PC-9 (cell line): Measurements from ENCODE around the gene MMP25. TPM values are rescaled to one million over a fixed set of nuclear protein-coding genes. Genes with fewer than 3 reads are reported as not detected.

ENCODE experiments used
- BruUV-seq: library from RNA; stranded (reverse); fragments of 400-500 nt; replicated peaks from 2 replicates; lab custom pipeline; 2021; lab: Mats Ljungman, UMichigan
- CTCF ChIA-PET: fragments of 300-600 bp; sonication (Branson Sonifier 250); formaldehyde crosslinking; loops from one replicate; lab custom pipeline; 2022; ENCODE audit warnings: antibody characterized with exemption; lab: Charles Lee
- POLR2A ChIA-PET: fragments of 300-600 bp; sonication (Branson Sonifier 250); formaldehyde crosslinking; loops from one replicate; lab custom pipeline; 2022; ENCODE audit warnings: antibody characterized with exemption; ENCODE audit not compliant: unreplicated experiment; lab: Charles Lee
- DNase-seq, 2 experiments: peaks; one replicate each; pipeline versions ENCODE4 v3.0.0 to v3.0.0-alpha.2; 2015 to 2022; ENCODE audit warnings: mixed read lengths in 1 of 2
- H2AFZ ChIP-seq: fragments of 200-600 bp; sonication (generic); 2 replicates; pipeline ENCODE4 v1.8.1; 2017; ENCODE audit warnings: antibody characterized with exemption
- H3F3A ChIP-seq: fragments of 200-600 bp; sonication (generic); 2 replicates; pipeline ENCODE4 v1.8.1; 2017; ENCODE audit warnings: antibody characterized with exemption, mild to moderate bottlenecking, low read depth; ENCODE audit not compliant: insufficient read depth
- H3K27ac ChIP-seq: fragments of 200-600 bp; sonication (generic); 2 replicates; pipeline ENCODE4 v1.6.1; 2016; ENCODE audit warnings: mixed run types
- H3K27me3 ChIP-seq: fragments of 200-600 bp; sonication (generic); 2 replicates; pipeline ENCODE4 v1.6.1; 2016; ENCODE audit warnings: low read depth, mixed run types; ENCODE audit not compliant: insufficient read depth
- H3K36me3 ChIP-seq: fragments of 200-600 bp; sonication (generic); 2 replicates; pipeline ENCODE4 v1.6.1; 2016; ENCODE audit warnings: low read depth, mixed run types
- H3K4me1 ChIP-seq: fragments of 200-600 bp; sonication (generic); replicated peaks from 2 replicates; pipeline ENCODE4 v1.6.1; 2016; ENCODE audit warnings: mixed run types; ENCODE audit not compliant: insufficient read depth
- H3K4me2 ChIP-seq: fragments of 200-600 bp; sonication (generic); 2 replicates; pipeline ENCODE4 v1.6.1; 2017; ENCODE audit warnings: mixed run types
- H3K4me3 ChIP-seq: fragments of 200-600 bp; sonication (generic); 2 replicates; pipeline ENCODE4 v1.6.1; 2016; ENCODE audit warnings: mixed run types
- H3K79me2 ChIP-seq: fragments of 200-600 bp; sonication (generic); 2 replicates; pipeline ENCODE4 v1.6.1; 2017; ENCODE audit warnings: low read depth, mixed run types
- H3K9me2 ChIP-seq: fragments of 200-600 bp; sonication (generic); 2 replicates; pipeline ENCODE4 v1.8.1; 2017; ENCODE audit warnings: mild to moderate bottlenecking; ENCODE audit not compliant: insufficient read depth
- H3K9me3 ChIP-seq: fragments of 200-600 bp; sonication (generic); 2 replicates; pipeline ENCODE4 v1.8.1; 2016; ENCODE audit warnings: low read depth; ENCODE audit not compliant: insufficient read depth
- H4K20me1 ChIP-seq: fragments of 200-600 bp; sonication (generic); 2 replicates; pipeline ENCODE4 v1.8.1; 2017; ENCODE audit not compliant: insufficient read depth
- EZH2 ChIP-seq: fragments of 200-600 bp; sonication (generic); IDR thresholded peaks from 2 replicates; pipeline ENCODE4 v1.8.0; 2017; ENCODE audit warnings: antibody characterized with exemption, low read depth
- intact Hi-C: fragments of 100-400 bp; cut with micrococcal nuclease; formaldehyde crosslinking; loops from one replicate; pipeline ENCODE4 v1.10.0; 2022; ENCODE audit not compliant: unreplicated experiment
- total RNA-seq: library from RNA; stranded (reverse); gene quantifications from 2 replicates; pipeline ENCODE4 v1.2.3, GENCODE V29; 2021
- TF ChIP-seq, protein P1 (sequence below): fragments of 200-600 bp; sonication (generic); conservative IDR thresholded peaks from 2 replicates; pipeline ENCODE4 v1.6.1; 2017; ENCODE audit warnings: mixed run types, antibody characterized with exemption, mild to moderate bottlenecking, moderate library complexity

MMP25 gene
- total RNA-seq, 1 experiment from 2014 or later, result 0.83 TPM

DNA sequence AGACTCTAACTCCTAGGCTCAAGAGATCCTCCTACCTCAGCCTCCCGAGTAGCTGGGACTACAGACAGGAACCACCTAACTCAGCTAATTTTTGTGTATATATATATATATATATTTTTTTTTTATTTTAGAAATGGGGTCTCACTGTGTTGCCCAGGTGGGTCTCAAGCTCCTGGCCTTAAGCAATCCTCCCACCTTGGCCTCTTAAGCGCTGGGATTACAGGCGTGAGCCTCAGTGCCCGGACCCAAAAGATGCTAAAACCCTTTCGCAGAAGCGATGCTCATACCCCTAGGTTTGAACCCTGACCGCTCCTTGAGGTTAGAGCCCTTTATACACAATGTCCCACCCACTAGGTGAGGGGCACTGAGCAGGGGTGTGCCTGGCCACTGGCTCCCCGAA is 35.9 kb upstream of the MMP25 start:
- Histone ChIP-seq H3K36me3 (no peaks in the 10 kb centered on the region), H2AFZ (no peak overlapping the region), H3F3A (peaks cover 73% of the 10 kb centered on the region), H3K4me1 (peaks cover 95% of the 10 kb centered on the region), H3K27ac (peak overlapping the region; percentile 67), H3K9me3 (no peaks in the 10 kb centered on the region), H3K9me2 (no peaks in the 10 kb centered on the region), H3K79me2 (peaks cover 19% of the 10 kb centered on the region), H3K4me3 (0 out of 2 replicates have a peak overlapping the region, but pooled peaks have one; percentile 18), H4K20me1 (no peaks in the 10 kb centered on the region), H3K27me3 (no peaks in the 10 kb centered on the region), H3K4me2 (peak overlapping the region; percentile 72)
- DNase-seq, result no peak
- intact Hi-C loops, result loop anchor here (1.0 kb wide), 1 partner anchor 10 kb away; the partner anchor contains the start of gene TNFRSF12A
- no peak for TF ChIP-seq EZH2
- TF ChIP-seq, protein P1, sequence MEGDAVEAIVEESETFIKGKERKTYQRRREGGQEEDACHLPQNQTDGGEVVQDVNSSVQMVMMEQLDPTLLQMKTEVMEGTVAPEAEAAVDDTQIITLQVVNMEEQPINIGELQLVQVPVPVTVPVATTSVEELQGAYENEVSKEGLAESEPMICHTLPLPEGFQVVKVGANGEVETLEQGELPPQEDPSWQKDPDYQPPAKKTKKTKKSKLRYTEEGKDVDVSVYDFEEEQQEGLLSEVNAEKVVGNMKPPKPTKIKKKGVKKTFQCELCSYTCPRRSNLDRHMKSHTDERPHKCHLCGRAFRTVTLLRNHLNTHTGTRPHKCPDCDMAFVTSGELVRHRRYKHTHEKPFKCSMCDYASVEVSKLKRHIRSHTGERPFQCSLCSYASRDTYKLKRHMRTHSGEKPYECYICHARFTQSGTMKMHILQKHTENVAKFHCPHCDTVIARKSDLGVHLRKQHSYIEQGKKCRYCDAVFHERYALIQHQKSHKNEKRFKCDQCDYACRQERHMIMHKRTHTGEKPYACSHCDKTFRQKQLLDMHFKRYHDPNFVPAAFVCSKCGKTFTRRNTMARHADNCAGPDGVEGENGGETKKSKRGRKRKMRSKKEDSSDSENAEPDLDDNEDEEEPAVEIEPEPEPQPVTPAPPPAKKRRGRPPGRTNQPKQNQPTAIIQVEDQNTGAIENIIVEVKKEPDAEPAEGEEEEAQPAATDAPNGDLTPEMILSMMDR, result no peak
- CTCF ChIA-PET, result interaction anchor here (0.8 to 1.9 kb wide), 3 partner anchors 18 to 21 kb away, joined by 5 read pairs; no protein-coding TSS in a partner anchor
- POLR2A ChIA-PET, result interaction anchor here (0.5 to 2.0 kb wide), 5 partner anchors 10 to 1377 kb away, joined by 3 to 34 read pairs (median 5); partner anchors contain the start of gene TNFRSF12A
- BruUV-seq, result no TSS peak

DNA sequence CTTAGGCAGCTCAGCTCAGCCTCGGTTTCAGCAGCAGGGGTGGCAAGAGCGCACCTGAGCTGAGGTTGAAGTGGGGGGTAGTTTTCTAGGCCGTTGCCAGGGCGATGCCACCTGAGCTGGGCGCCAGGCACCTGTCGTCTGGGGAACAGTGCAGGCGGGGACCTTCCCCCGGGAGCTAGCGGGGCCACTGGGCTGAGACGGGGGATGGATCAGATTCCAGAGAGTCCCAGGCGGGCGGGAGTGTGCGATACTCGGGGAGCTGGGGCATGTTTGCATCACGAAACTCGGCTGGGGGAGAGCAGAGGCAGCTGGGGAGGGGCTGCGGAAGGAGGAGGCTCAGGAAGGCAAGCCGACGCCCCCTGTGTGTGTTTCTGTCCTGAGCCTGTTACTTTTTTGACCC is 34.1 kb upstream of the MMP25 start:
- H4K20me1 ChIP-seq, result no peaks in the 10 kb centered on the region
- peak overlapping the region; percentile 37; the same call in 1 of the 2 replicates for H3K4me3 ChIP-seq
- H3K9me2 ChIP-seq, result no peaks in the 10 kb centered on the region

DNA sequence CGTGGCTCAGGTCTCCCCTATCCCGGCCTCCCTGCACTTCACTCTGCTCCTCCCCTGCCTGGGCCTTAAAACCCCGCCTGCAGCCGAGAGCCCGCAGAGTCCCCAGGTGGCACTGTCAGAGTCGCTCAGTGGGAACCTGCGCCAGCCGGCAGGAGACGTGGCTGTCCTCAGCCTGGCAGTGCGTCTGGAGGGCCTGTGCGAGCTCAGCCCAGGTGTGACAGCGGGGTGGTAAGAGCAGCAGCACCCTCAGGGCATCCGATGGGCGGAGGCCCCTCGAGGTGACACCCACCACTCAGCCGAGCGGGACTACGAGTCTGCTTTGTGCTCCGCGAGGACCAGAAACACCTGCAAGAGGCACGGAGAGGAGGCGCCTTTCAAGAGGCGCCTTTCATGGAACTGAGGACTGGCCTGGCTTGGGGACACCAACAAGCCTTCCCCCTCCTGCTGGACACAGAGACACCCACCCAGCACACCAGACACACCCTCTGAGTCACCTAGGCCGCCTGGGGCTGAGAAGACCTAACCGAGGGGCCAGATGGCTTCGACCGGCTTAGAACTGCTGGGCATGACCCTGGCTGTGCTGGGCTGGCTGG is 33.4 kb upstream of the MMP25 start, which contains the start of gene CLDN9:
Gene CLDN9 (plus strand): TSS at position 96 of the 593 bp plus-strand sequence. CDS start 440 bp downstream, at position 536.
- Histone ChIP-seq H3K27ac (peak within 1 kb of the TSS; percentile 86), H3K9me3 (no peaks in the 10 kb centered on the region), H3F3A (peaks cover 72% of the 10 kb centered on the region), H3K4me3 (peak within 1 kb of the TSS; percentile 37; the same call in 1 of the 2 replicates), H3K36me3 (no peaks in the 10 kb centered on the region), H3K4me2 (peak within 1 kb of the TSS; percentile 71), H3K27me3 (no peaks in the 10 kb centered on the region), H2AFZ (peak within 1 kb of the TSS; percentile 62), H3K4me1 (peaks cover 71% of the 10 kb centered on the region), H3K9me2 (no peaks in the 10 kb centered on the region), H3K79me2 (peaks cover 7% of the 10 kb centered on the region; the same call in 1 of the 2 replicates), H4K20me1 (no peaks in the 10 kb centered on the region)
- ChIA-PET CTCF (interaction anchor here (0.6 to 1.3 kb wide), 3 partner anchors 9 to 18 kb away, joined by 3 to 6 read pairs (median 5); no protein-coding TSS in a partner anchor), POLR2A (interaction anchor here (0.8 to 1.8 kb wide), 3 partner anchors 9 to 22 kb away, joined by 7 to 29 read pairs (median 25); partner anchors contain the start of genes HCFC1R1, THOC6 and TNFRSF12A)
- BruUV-seq, result no TSS peak
- intact Hi-C loops, result no loop called here
- TF ChIP-seq, protein P1, result no peak
- TF ChIP-seq EZH2, result no peak
- peak; percentile 88 for DNase-seq

More for the DNA sequence above, 34.1 kb upstream of the MMP25 start:
- Histone ChIP-seq H3K4me1 (peaks cover 78% of the 10 kb centered on the region), H3K9me3 (no peaks in the 10 kb centered on the region), H3F3A (peaks cover 75% of the 10 kb centered on the region), H3K36me3 (no peaks in the 10 kb centered on the region), H2AFZ (no peak overlapping the region), H3K27ac (peak overlapping the region; percentile 86), H3K79me2 (peaks cover 7% of the 10 kb centered on the region; the same call in 1 of the 2 replicates), H3K4me2 (peak overlapping the region; percentile 71), H3K27me3 (no peaks in the 10 kb centered on the region)
- TF ChIP-seq, protein P1, result no peak
- TF ChIP-seq EZH2, result no peak
- intact Hi-C loops, result no loop called here
- peak in 1 of 2 experiments; percentile 71 for DNase-seq
- TSS peak; percentile 16 for BruUV-seq
- CTCF ChIA-PET, result interaction anchor here (0.7 to 1.3 kb wide), 4 partner anchors 8 to 1241 kb away, joined by 3 to 5 read pairs (median 4); partner anchors contain the start of gene FLYWCH2
- POLR2A ChIA-PET, result interaction anchor here (0.8 to 1.8 kb wide), 3 partner anchors 9 to 21 kb away, joined by 7 to 29 read pairs (median 25); partner anchors contain the start of genes HCFC1R1, THOC6 and TNFRSF12A
